Measurements from ENCODE around the gene NFILZ.
A peak's percentile ranks its signal among the peaks of the same experiment; 100 is the strongest.
"Not testable (repeated sequence)": the region's sequence is repeated elsewhere in the genome, so short reads cannot be mapped to it uniquely, and the experiment has no call there.

NFILZ gene

GRCh38 chr19:8614455-8614854, 16.0 kb upstream of the NFILZ start:
- Mint-ChIP-seq H3K27me3 (ENCODE audit: low read depth) (peaks cover 8% of the 10 kb centered on the region), H3K9me3 (no peaks in the 10 kb centered on the region), H3K36me3 (ENCODE audit: low read depth) (no peaks in the 10 kb centered on the region), H3K4me3 (no peak overlapping the region), H3K27ac (no peak overlapping the region), H3K4me1 (peaks cover 24% of the 10 kb centered on the region)
- TF ChIP-seq CTCF (IDR thresholded peaks at IDR 0.05; ENCODE audit: unreplicated experiment in 3 of 3), result no peak

GRCh38 chr19:8615024-8615423, 15.4 kb upstream of the NFILZ start:
- no peaks in the 10 kb centered on the region for H3K36me3 Mint-ChIP-seq (ENCODE audit: low read depth)
- peak overlapping the region; percentile 21 to 86 (median 84) for H3K27ac Mint-ChIP-seq
- TF ChIP-seq CTCF (IDR thresholded peaks at IDR 0.05; ENCODE audit: unreplicated experiment in 3 of 3), result no peak
- peaks cover 11% of the 10 kb centered on the region for H3K27me3 Mint-ChIP-seq (ENCODE audit: low read depth)
- H3K9me3 Mint-ChIP-seq, result no peaks in the 10 kb centered on the region
- H3K4me1 Mint-ChIP-seq, result peaks cover 19% of the 10 kb centered on the region
- H3K4me3 Mint-ChIP-seq, result peak overlapping the region in 2 of 3 experiments; percentile 50 to 64

- TF ChIP-seq CTCF (IDR thresholded peaks at IDR 0.05; ENCODE audit: unreplicated experiment in 3 of 3), result peak; percentile 91 to 95 (median 92)
- Mint-ChIP-seq H3K4me1 (peaks cover 16% of the 10 kb centered on the region), H3K9me3 (no peaks in the 10 kb centered on the region), H3K36me3 (ENCODE audit: low read depth) (no peaks in the 10 kb centered on the region), H3K27ac (peak overlapping the region in 2 of 3 experiments; percentile 42 to 84), H3K27me3 (ENCODE audit: low read depth) (peaks cover 18% of the 10 kb centered on the region), H3K4me3 (peak overlapping the region in 1 of 3 experiments; percentile 13)
Measured at GRCh38 chr19:8615813-8616596, 14.4 kb upstream of the NFILZ start.

GRCh38 chr19:8616861-8617260, 13.6 kb upstream of the NFILZ start:
- no peak for TF ChIP-seq CTCF (IDR thresholded peaks at IDR 0.05; ENCODE audit: unreplicated experiment in 3 of 3)
- H3K9me3 Mint-ChIP-seq, result no peaks in the 10 kb centered on the region

GRCh38 chr19:8617325-8617724, 13.1 kb upstream of the NFILZ start:
- Mint-ChIP-seq H3K4me1 (peaks cover 12% of the 10 kb centered on the region), H3K27me3 (ENCODE audit: low read depth) (peaks cover 19% of the 10 kb centered on the region)
- not testable (repeated sequence) for H3K36me3 Mint-ChIP-seq (ENCODE audit: low read depth); H3K4me3 Mint-ChIP-seq; H3K9me3 Mint-ChIP-seq; H3K27ac Mint-ChIP-seq

More at GRCh38 chr19:8616861-8617260, 13.6 kb upstream of the NFILZ start:
- H3K27ac Mint-ChIP-seq, result no peak overlapping the region
- peaks cover 19% of the 10 kb centered on the region for H3K27me3 Mint-ChIP-seq (ENCODE audit: low read depth)
- H3K4me3 Mint-ChIP-seq, result no peak overlapping the region
- H3K4me1 Mint-ChIP-seq, result peaks cover 16% of the 10 kb centered on the region
- no peaks in the 10 kb centered on the region for H3K36me3 Mint-ChIP-seq (ENCODE audit: low read depth)

GRCh38 chr19:8617984-8618383, 12.4 kb upstream of the NFILZ start:
- Mint-ChIP-seq H3K36me3 (ENCODE audit: low read depth) (no peaks in the 10 kb centered on the region), H3K9me3 (no peaks in the 10 kb centered on the region), H3K4me1 (peaks cover 6% of the 10 kb centered on the region), H3K27me3 (ENCODE audit: low read depth) (peaks cover 19% of the 10 kb centered on the region), H3K27ac (no peak overlapping the region), H3K4me3 (no peak overlapping the region)
- TF ChIP-seq CTCF (IDR thresholded peaks at IDR 0.05; ENCODE audit: unreplicated experiment in 3 of 3), result no peak

Measured in nephron (organoid).